Fibroblast of skin of right biceps (primary cell): Measurements from ENCODE around the gene TLX2.

Experiments used
- DNase-seq: peaks from one replicate; pipeline ENCODE4 v3.0.0-alpha.2; 2013

Gene TLX2

GRCh38 chr2:74497777-74498499, 16.3 kb upstream of the TLX2 start:
- no peak for DNase-seq

DNA sequence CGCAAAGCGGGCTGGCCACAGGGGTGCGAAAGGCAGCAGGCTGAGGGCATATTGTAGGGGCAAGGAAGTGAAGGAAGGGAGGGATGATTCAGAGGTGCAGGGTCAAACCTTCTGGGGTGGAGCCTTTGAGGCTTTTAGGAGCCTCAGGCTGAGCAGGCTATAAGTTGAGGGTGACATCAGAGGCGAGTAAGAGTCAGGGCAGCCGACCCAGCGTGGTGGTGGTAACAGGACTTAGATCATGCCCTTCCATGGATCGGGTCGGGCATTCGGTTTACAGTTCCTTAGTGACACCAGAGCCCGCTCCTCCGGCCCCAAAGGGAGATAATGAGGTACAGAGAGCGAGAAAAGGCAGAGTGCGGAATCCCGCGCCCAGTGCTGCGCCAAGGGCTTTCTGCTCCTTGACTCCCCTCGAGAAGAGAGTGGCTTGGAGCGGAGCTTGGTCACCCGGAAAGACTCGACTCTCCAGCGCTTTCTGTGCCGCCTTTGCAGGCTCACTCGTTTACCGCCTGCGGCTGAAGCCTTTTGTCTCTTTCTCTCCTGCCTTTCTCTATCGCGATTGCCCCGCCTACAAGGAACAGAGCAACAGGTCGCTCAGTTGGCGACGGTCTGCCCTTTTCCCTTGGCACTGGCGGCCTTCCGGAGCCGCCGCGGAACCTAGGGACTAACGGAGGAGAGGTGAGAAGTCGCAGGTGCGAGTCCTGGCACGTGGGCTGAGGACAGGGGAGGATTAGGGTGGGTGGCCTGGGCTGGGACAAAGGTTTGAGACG, 15.6 kb upstream of the TLX2 start:
- DNase-seq, result no peak

DNA sequence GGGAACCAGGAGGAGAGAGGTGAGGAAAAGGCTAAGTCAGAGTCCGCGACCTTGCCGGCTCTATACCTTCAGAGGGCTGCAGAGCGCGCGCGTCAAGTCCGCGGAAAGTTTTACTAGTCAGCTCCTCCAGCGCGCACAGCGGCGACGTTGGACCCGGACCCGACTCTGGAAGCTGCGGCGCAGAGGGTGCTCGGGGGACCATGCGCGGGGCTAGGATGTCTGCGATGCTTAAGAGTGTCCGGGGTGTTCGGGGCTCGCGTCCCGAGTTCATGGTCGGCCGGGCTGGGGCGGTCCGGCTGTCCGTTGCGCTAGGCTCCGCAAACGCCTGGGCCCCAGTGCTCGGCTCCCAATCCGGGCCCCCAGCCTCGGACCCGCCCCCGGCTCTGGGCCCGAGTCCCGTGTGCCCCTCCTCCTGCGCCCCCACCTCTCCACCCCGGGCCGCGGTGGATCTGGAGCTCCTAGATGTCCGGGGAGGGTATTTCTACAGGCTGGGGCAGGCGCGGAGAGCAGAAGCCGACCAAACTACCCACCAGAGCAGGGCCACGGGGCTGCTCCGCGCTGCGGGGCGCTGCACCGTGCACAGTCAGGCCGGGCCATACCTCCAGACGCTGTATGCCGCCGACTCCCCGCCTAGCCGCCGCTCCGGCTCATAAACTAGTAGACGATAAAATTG, 14.8 kb upstream of the TLX2 start, which contains the start of gene LBX2:
Gene LBX2 (minus strand): TSS at position 337 of the 673 bp plus-strand sequence. CDS start 66 bp downstream, at position 271.
- DNase-seq, result no peak

GRCh38 chr2:74499940-74500577, 14.2 kb upstream of the TLX2 start:
- DNase-seq, result no peak

DNA sequence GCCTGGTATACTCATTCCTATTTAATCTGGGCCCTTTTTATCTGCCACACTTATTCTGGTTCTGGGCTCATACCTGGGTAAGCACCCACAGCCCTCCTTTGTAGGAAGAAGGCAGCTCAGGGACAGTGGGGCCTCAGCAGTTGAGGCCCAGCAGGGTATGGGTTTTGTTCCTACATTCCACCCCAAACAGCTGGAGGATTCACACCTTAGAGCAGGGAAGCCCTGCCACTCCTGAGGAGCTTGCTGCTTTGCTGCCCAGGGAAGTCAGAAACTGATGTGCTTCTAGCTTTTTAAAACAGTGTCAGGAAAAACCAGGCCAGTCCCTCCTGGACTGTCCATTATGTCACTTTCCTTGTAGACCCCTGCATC, 13.7 kb upstream of the TLX2 start:
- DNase-seq, result no peak

DNA sequence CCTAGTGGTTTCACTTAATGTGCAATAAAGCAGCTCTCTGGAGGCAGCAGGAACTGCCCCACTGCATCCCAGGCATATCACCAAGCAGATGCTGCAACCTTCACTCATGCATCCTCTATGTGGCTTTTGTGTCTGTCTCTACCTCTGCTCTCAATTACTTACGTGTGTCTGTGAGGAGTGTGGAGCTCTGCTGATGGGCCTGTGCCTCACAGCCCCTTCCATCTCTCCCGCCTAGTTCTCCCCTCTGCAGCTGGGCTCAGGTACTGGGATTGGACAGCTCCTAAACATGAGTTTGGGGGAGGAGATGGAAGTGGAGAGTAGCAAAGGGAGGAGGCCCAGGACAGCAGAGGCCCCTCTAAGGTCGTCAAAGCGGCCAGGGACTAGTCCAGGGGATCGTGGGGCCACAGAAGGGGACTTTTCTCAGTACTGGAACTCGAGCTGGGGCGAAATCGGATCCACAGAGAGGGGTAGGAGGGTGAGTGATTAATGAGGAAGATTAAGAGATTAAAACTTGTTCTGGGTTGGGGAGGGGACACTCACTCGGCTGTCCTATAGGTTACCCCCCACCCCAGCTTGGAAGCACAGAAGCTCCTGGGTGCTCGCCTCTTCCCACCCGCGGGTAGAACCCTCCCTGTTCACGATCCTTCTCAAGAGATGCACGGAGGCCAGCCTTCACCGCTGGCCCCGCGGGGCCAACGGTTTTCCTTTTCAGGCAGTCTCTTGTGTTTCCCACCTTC, 12.7 kb upstream of the TLX2 start:
- no peak for DNase-seq

DNA sequence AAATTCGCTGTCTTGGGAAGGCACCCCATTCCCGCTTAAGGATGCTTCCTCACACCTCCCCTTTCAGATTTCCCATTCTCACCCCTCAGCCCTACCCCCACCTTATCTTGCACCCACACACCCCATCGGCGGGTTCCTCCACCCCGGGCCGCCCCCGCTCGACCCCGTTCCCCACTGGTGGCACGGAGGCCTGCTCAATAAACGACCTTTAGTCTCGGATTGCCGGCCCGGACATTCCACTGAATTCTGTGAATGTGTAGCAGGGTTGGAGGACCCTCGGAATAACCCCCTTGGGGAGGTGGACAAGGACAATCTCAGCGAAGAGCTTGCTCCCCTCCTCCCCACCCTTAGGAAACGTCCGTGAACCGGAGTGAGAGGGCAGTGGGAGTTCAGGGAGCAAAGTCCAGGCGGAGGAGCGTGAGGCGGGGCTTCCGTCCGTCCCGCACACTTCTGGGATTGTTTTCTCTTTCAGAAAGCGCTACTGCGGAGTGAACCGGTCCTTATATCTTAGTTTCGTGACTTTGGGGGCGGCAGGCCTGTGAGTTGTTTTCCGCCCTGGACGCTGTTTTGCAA, 12.0 kb upstream of the TLX2 start:
- DNase-seq, result no peak

GRCh38 chr2:74502720-74503505, 11.3 kb upstream of the TLX2 start:
- DNase-seq, result peak; percentile 77

- no peak for DNase-seq
These were observed 10.5 kb upstream of the TLX2 start for GRCh38 chr2:74503506-74504475.

DNA sequence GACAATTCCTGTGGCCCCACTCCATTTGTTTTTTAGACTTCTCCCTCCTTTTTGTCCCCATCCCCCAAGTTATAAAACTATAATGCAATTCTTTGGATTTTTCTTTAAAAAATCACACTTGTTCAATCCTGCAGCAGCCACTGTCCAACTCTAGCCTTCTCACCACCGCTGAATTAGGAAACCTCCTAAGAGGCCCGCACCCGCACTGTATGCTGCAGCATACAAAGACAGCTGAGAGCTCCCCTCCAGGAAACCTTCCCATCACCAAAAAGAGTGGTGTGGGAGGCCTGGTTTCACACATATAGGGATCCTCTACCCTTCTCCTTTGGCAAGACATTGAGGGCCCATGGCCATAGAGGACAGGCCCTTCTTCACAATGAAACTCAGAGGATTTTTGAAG, 9.7 kb upstream of the TLX2 start:
- no peak for DNase-seq

GRCh38 chr2:74505448-74506246, 8.6 kb upstream of the TLX2 start:
- DNase-seq, result no peak

GRCh38 chr2:74507145-74507925, 6.9 kb upstream of the TLX2 start, which contains the start of gene PCGF1:
Gene PCGF1, minus strand, starts transcription at chr2:74507695. Its CDS starts 27 bp downstream, at chr2:74507668.
- DNase-seq, result peak; percentile 99

- peak; percentile 94 for DNase-seq
These were observed 6.2 kb upstream of the TLX2 start for GRCh38 chr2:74507926-74508520.

DNA sequence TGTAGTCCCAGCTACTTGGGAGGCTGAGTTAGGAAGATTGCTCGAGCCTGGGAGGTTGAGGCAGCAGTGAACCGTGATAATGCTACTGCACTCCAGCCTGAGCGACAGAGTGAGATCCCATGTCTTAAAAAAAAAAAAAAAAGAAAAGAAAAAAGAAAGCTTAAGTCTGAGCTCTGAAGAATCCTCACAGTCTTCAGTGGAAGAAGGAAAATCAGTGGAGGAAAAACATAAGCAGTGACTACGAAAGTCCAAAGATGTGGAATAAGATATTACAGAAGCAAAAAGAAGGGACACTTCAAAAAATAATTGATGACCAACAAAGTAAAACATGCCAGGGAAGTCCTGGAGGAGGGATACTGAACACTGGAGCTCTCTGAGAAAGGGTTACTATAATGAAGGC, 4.0 kb upstream of the TLX2 start:
- no peak for DNase-seq

DNA sequence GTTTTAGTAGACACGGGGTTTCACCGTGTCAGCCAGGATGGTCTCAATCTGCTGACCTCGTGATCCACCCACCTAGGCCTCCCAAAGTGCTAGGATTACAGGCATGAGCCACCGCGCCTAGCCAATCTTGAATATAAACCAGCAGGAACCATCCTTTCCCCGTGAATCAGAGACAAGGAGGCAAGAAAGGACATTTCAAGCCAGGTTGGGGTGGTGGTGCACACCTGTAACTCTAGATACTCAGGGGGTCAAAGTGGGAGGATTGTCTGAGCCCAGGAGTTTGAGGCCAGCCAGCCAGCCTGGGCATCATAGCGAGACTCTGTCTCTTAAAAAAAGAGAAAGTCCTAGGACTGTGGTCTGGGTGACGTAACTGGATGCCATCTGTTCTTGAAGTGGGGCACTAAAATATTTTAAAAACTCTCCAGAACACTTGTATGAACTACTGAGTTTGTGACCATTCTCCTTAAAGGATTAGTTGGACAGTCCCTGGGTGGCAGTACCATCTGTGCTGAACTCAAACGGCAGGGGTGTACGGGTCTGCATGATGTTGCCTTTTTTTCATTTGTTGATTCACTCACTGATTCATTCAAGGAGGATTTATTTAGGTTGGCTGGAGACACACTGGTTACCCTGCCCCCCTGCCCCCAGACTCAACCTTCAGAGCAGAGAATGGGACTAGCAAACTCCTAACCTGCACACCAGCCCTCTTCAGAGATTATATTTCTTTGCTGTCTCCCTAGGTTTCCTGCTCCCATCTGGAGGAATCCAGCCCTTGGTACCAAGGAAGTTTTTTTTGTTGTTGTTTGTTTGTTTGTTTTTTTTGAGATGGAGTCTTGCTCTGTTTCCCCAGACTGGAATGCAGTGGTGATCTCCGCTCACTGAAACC, 2.9 kb upstream of the TLX2 start:
- DNase-seq, result peak; percentile 47

DNA sequence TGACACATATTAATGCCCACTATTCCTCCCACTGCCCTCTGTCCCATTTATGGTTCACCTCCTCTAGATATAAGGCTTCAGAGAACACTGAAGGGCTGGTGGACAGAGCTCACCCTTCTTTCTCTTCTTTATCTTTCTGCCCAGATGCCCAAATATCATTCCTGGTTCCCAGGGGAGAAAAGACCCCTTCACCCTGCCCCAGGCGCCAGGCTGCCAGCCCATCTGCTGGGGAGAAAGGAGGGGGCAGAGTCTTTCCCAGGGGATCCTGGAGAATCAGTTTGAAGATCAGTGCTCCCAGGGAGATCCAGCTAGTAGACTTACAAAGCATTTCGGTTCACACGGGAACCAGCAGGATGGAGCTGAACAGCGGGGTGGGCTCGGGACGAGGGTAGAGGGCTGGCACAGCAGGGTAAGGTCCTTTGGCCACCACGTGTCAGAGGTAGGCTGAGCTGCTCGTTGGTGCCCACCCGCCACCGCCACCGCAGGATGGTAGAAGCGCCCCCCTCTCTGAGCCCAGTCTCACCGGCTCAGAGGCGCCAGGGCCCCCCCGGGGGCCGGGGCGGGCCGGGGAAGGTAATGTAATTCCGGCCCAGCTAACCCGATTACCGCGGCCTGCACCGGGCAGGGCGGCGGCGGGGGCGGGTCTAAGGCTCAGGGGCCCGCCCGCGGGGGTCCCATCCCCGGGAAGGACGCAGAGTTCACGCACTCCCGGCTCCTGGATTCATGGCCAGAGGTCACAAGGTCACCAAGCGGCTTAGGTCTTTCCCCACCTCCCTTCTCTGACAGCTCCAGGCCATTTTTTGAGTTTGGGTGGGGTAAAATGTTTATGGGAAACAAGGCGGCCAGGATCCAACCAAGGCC, 1.3 kb upstream of the TLX2 start:
- DNase-seq, result no peak
